NCI-H526 (cell line): ENCODE data around the gene TCN1.
"Not testable (repeated sequence)": the region's sequence is repeated elsewhere in the genome, so short reads cannot be mapped to it uniquely, and the experiment has no call there.

Experiments used
- DNase-seq, 2 experiments: peaks; one replicate each; lab custom pipeline; 2025; lab: John Stamatoyannopoulos, UW

TCN1 gene

GRCh38 chr11:59866397-59866796 is at the start of gene TCN1:
Gene TCN1 (minus strand): TSS chr11:59866487. CDS start chr11:59866470, 17 bp downstream.
- no peak for DNase-seq

GRCh38 chr11:59903569-59903968 is 37.3 kb upstream of the TCN1 start:
- DNase-seq: not testable (repeated sequence)

GRCh38 chr11:59901306-59901705 is 35.0 kb upstream of the TCN1 start:
- no peak for DNase-seq

- DNase-seq: peak; percentile 18 to 36
Measured at GRCh38 chr11:59900366-59901126, 34.3 kb upstream of the TCN1 start.

- DNase-seq: peak in 1 of 2 experiments; percentile 5
Measured at GRCh38 chr11:59899532-59899931, 33.2 kb upstream of the TCN1 start.

GRCh38 chr11:59898650-59899049 is 32.4 kb upstream of the TCN1 start:
- DNase-seq: no peak

GRCh38 chr11:59898046-59898445 is 31.8 kb upstream of the TCN1 start:
- no peak for DNase-seq

- no peak for DNase-seq
Measured at GRCh38 chr11:59894616-59895015, 28.3 kb upstream of the TCN1 start.

GRCh38 chr11:59891781-59892181 is 25.5 kb upstream of the TCN1 start:
- peak; percentile 57 to 69 for DNase-seq

GRCh38 chr11:59887156-59887555 is 20.9 kb upstream of the TCN1 start:
- DNase-seq: not testable (repeated sequence)

GRCh38 chr11:59883597-59883996 is 17.3 kb upstream of the TCN1 start:
- no peak for DNase-seq

GRCh38 chr11:59879567-59879966 is 13.3 kb upstream of the TCN1 start:
- DNase-seq: no peak

- no peak for DNase-seq
Measured at GRCh38 chr11:59878575-59878974, 12.3 kb upstream of the TCN1 start, which contains the start of gene OOSP3. Gene OOSP3 (plus strand): TSS chr11:59878782. CDS start chr11:59878809, 27 bp downstream.

GRCh38 chr11:59877784-59878183 is 11.5 kb upstream of the TCN1 start:
- no peak for DNase-seq

- no peak for DNase-seq
Measured at GRCh38 chr11:59877325-59877724, 11.0 kb upstream of the TCN1 start.

- DNase-seq: no peak
Measured at GRCh38 chr11:59875856-59876519, 9.7 kb upstream of the TCN1 start.

GRCh38 chr11:59872076-59872475 is 5.8 kb upstream of the TCN1 start:
- no peak for DNase-seq

- DNase-seq: no peak
Measured at GRCh38 chr11:59867946-59868345, 1.7 kb upstream of the TCN1 start.

- DNase-seq: no peak
Measured at GRCh38 chr11:59866836-59867235, 549 bp upstream of the TCN1 start.

GRCh38 chr11:59865031-59865430 is 1.3 kb downstream of the TCN1 start:
- no peak for DNase-seq

- no peak for DNase-seq
Measured at GRCh38 chr11:59862252-59862651, 4.0 kb downstream of the TCN1 start.

- no peak for DNase-seq
Measured at GRCh38 chr11:59859673-59860072, 6.6 kb downstream of the TCN1 start.
